A204.1 (cell line): ENCODE measurements around the gene PDIA4.
A peak's percentile ranks its signal among the peaks of the same experiment; 100 is the strongest.
"Not testable (repeated sequence)": the region's sequence is repeated elsewhere in the genome, so short reads cannot be mapped to it uniquely, and the experiment has no call there.

Source experiments
- FAIRE-seq: peaks from 2 replicates; lab custom pipeline; 2012; peaks lifted over from hg19 to GRCh38; lab: Jason Lieb, UNC

PDIA4 gene

GRCh38 chr7:149028346-149029109 is at the start of gene PDIA4:
Gene PDIA4, minus strand, starts transcription at chr7:149028505. Its CDS starts 97 bp downstream, at chr7:149028408.
- peak; percentile 98 for FAIRE-seq

DNA sequence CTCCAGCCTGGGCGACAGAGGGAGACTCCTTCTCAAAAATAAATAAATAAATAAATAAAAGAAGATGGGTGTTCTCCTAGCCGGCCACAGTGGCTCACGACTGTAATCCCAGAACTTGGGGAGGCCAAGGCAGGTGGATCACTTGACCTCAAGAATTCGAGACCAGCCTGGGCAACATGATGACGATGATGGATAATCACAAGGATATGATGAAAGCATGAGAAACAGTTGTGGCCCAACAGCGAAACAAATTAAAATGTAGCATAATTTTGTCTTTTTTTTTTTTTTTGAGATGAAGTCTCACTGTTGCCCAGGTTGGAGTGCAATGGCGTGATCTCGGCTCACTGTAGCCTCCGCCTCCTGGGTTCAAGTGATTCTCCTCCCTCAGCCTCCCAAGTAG is 49.3 kb upstream of the PDIA4 start:
- FAIRE-seq = no peak

DNA sequence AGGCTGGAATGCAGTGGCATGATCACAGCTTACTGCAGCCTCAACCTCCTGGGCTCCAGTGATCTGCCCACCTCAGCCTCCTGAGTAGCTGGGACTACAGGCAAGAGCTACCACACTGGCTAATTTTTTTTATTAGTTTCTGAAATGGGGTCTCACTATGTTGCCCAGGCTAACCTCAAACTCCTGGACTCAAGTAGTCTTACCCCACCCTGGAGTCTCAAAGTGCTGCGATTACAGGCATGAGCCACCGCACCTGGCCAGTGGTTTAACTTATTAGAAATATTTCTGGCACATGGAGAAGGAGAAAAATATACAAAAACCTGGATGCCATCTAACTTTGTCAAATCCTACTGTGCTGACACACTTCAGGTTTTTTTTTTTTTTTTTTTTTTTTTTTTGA is 47.0 kb upstream of the PDIA4 start:
- no peak for FAIRE-seq

DNA sequence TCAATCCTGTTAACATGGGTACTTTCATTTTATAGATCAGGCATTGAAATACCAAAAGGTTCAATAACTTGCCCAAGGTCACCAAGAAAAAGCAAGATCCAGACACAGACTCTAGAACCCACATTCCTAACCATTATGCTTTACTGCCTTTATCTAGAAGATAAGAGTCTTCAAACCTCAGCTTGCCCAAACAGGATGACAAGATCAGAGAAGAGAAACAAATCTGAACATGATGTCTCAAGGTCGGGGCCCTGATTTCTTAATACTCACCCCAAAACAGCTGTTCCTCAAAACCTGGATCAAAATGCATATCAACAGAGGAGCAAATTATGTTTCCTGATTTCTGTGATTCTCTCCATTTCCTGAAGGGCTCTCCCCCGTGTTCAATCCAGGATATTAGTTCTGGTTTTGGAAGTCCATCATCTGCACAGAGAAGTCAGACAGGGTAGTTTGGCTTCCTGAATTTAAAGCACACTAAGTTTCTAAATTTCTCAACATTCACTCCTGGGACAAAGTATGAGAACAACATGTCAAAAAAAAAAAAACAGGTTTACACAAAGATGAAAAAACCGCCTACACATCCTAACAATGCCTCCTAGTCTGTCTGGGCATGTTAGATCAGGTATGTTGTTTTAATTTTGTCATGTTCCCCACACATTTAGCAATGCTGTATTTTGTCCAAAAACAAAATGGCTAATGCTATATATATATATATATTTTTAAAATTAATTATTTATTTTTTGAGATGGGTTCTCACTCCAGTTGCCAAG is 46.0 kb upstream of the PDIA4 start:
- no peak for FAIRE-seq

DNA sequence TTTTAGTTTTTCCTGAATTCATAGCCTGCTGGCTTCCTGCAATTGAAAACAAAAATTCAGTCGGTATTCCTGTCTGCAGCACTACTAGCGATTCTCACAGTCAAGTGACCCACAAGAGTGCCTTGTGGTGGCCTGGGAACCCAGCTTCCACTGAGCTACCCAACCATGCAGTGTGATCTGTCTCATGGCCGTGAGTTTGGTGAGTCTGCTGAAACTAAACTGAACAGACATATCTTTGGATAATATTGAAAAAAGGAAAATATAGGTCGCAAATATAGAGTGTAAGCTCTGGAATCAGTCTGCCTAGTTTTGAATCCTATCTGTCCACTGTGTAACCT is 44.1 kb upstream of the PDIA4 start:
- no peak for FAIRE-seq

DNA sequence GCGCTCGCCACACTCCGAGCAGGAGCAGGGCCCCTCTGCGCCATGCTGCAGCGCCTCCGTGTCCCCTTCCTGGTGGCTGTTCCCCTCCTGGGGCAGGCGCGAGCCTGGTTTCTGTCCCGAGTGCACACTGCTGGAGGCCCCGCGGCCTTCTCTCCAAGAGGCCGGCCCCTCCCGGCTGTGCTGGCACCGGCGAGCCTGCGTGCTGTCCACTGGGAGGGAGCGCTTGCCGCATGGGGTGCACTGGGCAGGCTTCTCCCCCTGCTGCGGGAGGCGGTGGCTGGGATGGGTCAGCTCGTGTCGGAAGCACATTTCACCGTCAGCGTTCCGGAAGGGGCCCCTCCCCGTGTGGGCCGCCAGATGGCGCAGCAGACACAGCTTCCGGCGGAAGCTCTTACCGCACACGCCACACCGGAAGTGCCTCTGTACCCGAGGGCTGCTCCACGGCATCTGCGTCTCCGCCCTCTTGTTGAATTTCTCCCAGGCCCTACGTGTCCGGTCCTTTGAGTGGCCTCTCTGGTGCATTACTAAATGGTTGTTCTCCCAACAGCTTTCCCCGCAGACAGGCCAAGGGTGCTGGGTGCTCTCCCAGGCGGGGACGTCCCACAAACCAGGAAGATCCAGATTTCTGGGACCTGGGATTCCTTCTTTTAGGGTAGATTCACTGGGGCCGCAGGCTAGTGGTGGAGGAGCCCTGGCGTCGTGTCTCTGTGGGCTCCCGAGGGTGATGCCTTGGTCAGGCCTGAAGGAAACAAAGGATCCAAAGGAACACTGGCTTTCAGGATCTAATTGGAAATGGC is 43.5 kb upstream of the PDIA4 start:
- FAIRE-seq = no peak

- FAIRE-seq = no peak
These were observed 42.9 kb upstream of the PDIA4 start for GRCh38 chr7:149071182-149071635.

- no peak for FAIRE-seq
These were observed 42.2 kb upstream of the PDIA4 start for GRCh38 chr7:149070372-149071125.

DNA sequence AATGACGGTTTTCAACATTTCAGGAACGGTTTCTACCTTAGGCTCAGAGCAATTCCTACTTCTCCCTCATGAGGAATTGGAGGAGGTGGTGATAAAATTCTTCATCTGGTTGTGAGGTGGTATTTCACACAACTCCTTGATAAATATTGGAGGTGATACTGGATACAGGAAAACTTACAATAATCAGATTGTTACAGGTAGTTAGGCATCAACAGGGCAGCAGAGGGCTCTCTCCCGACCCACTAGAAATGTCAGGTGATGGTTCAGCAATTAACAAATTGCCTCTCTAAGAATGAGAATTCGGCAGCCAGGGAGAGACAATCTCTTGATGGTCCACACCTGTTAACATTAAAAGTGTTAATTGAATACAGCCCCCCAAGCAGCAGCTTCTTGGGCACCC is 39.6 kb upstream of the PDIA4 start:
- no peak for FAIRE-seq

DNA sequence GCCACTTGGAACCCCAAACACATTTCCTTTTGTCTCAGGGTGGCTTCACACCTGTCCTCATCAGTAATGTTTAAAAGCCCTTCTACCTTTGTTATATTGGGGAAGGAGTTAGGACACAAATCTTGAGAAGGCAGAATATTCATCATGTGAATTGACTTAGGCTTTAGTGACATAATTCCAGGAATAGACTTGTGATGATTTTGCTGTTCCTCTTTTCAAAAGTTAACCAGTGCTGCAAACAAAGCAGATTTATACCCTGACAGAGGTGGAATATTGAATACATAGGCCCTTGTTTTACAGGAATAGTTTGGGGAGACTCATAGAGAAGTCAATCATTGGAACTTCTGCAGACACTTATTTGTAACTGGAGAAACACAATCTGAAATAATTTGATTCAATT is 35.2 kb upstream of the PDIA4 start:
- FAIRE-seq = no peak

DNA sequence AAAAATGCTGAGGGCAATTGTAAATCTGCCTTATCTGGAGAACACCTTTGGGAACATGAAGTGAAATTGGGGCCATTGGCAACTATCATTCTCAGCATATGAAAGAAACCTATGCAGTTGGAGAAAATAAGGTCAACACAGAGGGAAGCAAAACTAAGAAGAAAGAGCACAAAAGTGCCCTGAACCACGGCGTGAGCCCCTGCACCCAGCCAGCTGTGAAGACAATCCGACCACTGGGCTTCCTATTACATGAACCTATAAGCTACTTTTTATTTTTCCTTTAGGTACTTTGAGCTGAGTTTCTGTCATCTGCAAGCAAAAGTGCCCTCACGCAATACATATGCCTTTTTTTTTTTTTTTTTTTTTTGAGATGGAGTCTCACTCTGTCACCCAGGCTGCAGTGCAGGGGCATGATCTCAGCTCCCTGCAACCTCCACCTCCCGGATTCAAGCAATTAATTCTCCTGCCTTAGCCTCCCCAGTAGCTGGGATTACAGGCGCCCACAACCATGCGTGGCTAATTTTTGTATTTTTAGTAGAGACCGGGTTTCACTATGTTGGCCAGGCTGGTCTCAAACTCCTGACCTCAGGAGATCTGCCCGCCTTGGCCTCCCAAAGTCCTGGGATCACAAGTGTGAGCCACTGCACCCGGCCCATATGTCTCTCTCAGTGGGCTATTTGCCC is 34.1 kb upstream of the PDIA4 start:
- FAIRE-seq = not testable (repeated sequence)

DNA sequence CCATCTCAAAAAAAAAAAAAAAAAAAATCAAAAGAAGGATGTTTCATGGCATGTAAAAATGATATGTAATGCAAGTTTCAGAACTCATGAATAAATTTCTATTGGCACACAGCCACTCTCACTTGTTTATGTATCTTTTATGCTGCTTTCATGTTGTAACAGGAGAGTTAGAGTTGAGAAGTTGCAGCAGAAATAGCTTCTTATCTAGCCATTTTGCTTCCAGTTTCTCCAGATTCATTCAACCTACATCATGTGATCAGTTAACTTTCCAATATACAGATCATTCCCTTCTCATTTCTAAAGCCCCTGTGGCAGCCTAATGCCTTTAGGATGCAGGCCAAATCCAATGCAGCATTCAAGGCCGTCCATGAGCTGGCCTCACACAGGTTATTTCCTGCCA is 31.9 kb upstream of the PDIA4 start:
- FAIRE-seq = no peak

DNA sequence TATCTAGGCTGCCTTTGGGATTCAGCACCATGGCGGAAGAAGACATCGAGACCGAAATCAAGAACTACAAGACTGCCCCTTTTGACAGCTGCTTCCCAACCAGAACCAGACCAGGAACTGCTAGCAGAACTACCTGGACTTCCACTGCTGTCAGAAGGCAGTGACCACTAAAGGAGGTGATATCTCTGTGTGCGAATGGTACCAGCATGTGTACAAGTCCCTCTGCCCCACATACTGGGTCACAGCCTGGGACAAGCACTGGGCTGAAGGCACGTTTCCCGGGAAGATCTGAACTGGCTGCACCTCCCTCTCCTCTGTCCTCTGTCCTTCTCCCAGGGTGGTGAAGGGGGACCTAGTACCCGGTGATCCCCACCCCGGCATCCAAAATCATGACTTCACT is 25.6 kb upstream of the PDIA4 start:
- no peak for FAIRE-seq

GRCh38 chr7:149053384-149053783 is 25.1 kb upstream of the PDIA4 start:
- no peak for FAIRE-seq

- FAIRE-seq = no peak
These were observed 22.6 kb upstream of the PDIA4 start for GRCh38 chr7:149050941-149051340.

DNA sequence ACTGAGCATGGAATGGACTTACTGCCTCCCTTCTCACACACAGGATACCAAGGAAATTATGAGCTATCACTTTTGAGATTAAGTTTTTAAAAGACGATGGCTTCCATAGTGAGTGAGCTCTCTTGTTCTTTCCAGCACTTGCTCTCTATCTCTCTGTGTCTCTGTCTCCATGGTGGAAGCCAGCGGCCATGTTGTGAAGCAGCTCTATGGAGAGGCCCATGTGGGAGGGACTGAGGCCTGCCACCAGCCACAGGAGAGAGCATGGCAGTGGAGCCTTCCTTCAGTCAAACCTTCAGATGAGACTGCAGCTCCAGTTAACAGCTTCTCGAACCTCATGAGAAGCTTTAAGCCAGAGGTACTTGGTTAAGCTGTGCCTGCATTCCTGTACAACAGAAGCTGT is 20.5 kb upstream of the PDIA4 start:
- FAIRE-seq = no peak

- no peak for FAIRE-seq
These were observed 18.1 kb upstream of the PDIA4 start for GRCh38 chr7:149046416-149046815.

GRCh38 chr7:149043936-149044335 is 15.6 kb upstream of the PDIA4 start:
- no peak for FAIRE-seq

DNA sequence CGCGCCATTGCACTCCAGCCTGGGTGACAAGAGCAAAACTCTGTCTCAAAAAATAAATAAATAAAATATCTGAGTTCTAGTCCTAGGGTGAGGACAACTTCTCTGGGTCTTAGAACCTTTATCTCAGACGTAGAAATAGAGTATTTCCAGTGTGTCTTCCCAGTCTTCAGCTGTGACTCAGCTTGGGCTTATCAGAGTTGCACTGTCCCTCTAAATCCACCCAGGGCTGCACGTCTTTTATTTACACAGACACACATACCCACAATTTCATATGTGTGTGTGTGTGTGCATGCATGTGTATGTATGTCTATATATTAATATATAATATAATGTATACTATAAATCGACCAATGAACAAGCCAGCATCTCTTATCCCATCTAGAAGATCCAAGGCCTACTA is 13.0 kb upstream of the PDIA4 start:
- FAIRE-seq = no peak

DNA sequence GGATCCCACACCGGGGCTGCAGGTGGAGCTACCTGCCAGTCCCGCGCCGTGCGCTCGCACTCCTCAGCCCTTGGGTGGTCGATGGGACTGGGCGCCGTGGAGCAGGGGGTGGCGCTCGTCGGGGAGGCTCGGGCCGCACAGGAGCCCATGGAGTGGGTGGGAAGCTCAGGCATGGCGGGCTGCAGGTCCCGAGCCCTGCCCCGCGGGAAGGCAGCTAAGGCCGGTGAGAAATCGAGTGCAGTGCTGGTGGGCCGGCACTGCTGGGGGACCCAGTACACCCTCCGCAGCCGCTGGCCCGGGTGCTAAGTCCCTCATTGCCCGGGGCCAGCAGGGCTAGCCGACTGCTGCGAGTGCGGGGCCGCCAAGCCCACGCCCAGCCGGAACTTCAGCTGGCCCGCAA is 10.3 kb upstream of the PDIA4 start:
- FAIRE-seq = not testable (repeated sequence)

- no peak for FAIRE-seq
These were observed 8.4 kb upstream of the PDIA4 start for GRCh38 chr7:149036676-149037075.
